Fibroblast of skin of left biceps (primary cell): ENCODE measurements around the gene FAM228A.
A peak's percentile ranks its signal among the peaks of the same experiment; 100 is the strongest.

Experiments
- DNase-seq, 2 experiments: peaks; one replicate each; pipeline ENCODE4 v3.0.0-alpha.2; 2013; ENCODE audit warnings: low read depth in 2 of 2

Gene FAM228A

DNA sequence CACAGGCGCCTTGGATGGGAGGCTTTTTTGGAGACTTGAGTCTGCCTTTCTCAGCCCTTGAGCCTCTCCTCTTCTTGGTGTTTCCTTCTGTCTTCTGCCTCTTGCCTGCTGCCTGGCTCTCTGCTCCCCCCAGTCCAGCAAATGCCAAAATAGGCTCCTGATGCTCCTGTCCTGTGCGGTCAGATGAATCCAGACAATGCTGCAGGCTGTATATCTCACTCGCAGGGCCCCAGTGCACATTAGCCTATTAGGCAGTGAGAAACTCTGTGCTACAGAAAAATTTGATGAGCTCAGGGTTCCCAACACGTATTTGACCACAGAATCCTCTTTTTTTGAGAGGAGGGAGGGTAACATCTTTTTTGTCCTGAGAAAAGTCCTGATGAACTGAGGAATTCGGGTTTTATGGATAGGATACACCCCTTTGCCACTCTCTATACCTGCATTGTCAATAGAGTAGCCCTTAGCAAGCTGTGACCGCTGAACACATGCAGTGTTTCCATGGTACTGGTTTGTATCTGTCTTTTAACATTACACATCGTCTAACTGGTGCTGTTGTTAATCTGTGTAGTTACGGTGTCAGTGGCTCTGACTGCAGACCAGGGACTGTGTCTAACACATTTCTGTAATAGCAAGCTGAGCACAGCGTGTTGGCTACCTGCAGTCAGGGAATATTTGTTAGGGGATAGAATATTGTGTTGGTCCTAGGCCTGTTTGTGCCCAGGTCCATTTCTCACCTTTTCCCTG is 50.8 kb downstream of the FAM228A start:
- no peak for DNase-seq

DNA sequence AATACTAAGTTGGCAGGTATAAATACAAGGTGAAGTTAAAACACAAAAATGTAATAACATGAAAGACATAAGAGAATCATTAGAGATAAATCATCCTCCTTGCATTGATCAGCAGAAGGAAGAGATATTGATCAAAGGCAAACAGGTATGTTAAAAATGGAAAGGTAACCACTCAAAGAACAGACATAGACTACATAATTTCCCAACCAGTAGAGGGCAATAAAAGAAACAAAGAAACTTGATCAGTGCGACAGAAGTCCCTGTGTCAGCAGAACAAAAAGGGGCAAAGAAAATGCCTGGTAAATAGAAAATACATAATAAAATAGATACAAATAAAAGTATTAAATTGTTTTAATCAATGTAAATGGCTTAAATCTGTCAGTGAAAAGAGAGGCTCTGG is 53.6 kb downstream of the FAM228A start:
- no peak for DNase-seq

- DNase-seq: peak in 1 of 2 experiments; percentile 2
Measured at GRCh38 chr2:24231461-24231881, 56.6 kb downstream of the FAM228A start.

- no peak for DNase-seq
Measured at GRCh38 chr2:24233321-24233720, 58.5 kb downstream of the FAM228A start.

GRCh38 chr2:24237313-24237712 is 62.5 kb downstream of the FAM228A start:
- DNase-seq: no peak

- DNase-seq: no peak
Measured at GRCh38 chr2:24238158-24238557, 63.3 kb downstream of the FAM228A start.

DNA sequence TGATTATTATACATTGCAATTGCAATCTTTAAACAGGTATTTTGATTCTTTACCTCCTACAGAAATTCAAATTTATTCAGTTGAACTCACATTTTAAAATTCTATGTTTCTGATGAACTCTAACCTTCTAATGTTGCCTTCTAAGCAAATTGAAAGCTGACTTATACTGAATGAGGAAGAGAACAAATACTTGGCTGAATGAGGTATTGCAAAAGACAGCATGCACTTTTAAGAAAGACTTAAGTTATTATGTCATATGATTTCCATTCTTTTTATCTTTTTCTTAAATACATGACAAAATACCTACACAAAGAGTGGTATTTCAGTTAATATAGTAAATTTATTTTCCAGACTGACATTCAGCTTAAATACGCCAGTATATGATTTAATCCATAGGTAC is 64.7 kb downstream of the FAM228A start:
- no peak for DNase-seq
